HepG2 (cell line): ENCODE results near the gene FBF1. TPM values are rescaled to one million over a fixed set of nuclear protein-coding genes. Genes with fewer than 3 reads are reported as not detected.

ENCODE experiments used
- BRCA1 ChIP-seq: sonication (generic); formaldehyde crosslinking; IDR thresholded peaks from 2 replicates; pipeline ENCODE4 v1.4.0; 2020; ENCODE audit warnings: missing genetic modification reagents
- CAMTA2 ChIP-seq: sonication (generic); formaldehyde crosslinking; IDR thresholded peaks from 2 replicates; pipeline ENCODE4 v1.4.0; 2020; ENCODE audit warnings: mild to moderate bottlenecking, missing genetic modification reagents, borderline replicate concordance
- DRAP1 ChIP-seq: IDR thresholded peaks from 2 replicates; pipeline ENCODE4 v1.6.1; 2016; ENCODE audit warnings: missing genetic modification reagents, missing compliant biosample characterization
- HNF1A ChIP-seq, 2 experiments: sonication (generic) in 1 of 2; formaldehyde crosslinking in 1 of 2; IDR thresholded peaks; 2 replicates each; pipeline versions ENCODE4 v1.4.0 to v1.6.1; 2016 to 2020; ENCODE audit warnings: borderline replicate concordance in 1 of 2, low read depth in 1 of 2, mild to moderate bottlenecking in 1 of 2, missing genetic modification reagents in 1 of 2
- KAT8 ChIP-seq: IDR thresholded peaks from 2 replicates; pipeline ENCODE4 v1.6.1; 2016; ENCODE audit warnings: missing genetic modification reagents, missing compliant biosample characterization
- KMT2A ChIP-seq: sonication (generic); formaldehyde crosslinking; IDR thresholded peaks from 2 replicates; pipeline ENCODE4 v1.4.0; 2020; ENCODE audit warnings: missing genetic modification reagents
- MYPOP ChIP-seq: sonication (generic); formaldehyde crosslinking; IDR thresholded peaks from 2 replicates; pipeline ENCODE4 v1.8.1; 2023; ENCODE audit warnings: mild to moderate bottlenecking, moderate library complexity, missing genetic modification reagents
- RBM22 ChIP-seq: fragments of 200-400 bp; formaldehyde crosslinking; optimal IDR thresholded peaks from 2 replicates; pipeline ENCODE3; 2017; ENCODE audit warnings: mild to moderate bottlenecking, low read length, moderate library complexity
- RORA ChIP-seq: sonication (generic); formaldehyde crosslinking; IDR thresholded peaks from 2 replicates; pipeline ENCODE4 v1.5.0; 2020; ENCODE audit warnings: mild to moderate bottlenecking, missing genetic modification reagents, moderate library complexity
- SATB2 ChIP-seq: sonication (generic); formaldehyde crosslinking; IDR thresholded peaks from 2 replicates; pipeline ENCODE4 v1.5.0; 2020; ENCODE audit warnings: missing genetic modification reagents
- TERF1 ChIP-seq: sonication (generic); formaldehyde crosslinking; IDR thresholded peaks from 2 replicates; pipeline ENCODE4 v1.8.0; 2022; ENCODE audit warnings: mild to moderate bottlenecking, missing genetic modification reagents, moderate library complexity
- ZBTB26 ChIP-seq: IDR thresholded peaks from 2 replicates; pipeline ENCODE4 v1.6.1; 2016; ENCODE audit warnings: missing compliant biosample characterization, missing genetic modification reagents, borderline replicate concordance
- ZFP62 ChIP-seq: sonication (generic); formaldehyde crosslinking; IDR thresholded peaks from 2 replicates; pipeline ENCODE4 v1.4.0; 2020; ENCODE audit warnings: missing genetic modification reagents
- ZMYM4 ChIP-seq: sonication (generic); formaldehyde crosslinking; IDR thresholded peaks from 2 replicates; pipeline ENCODE4 v1.8.1; 2023; ENCODE audit warnings: mild to moderate bottlenecking, missing genetic modification reagents
- ZNF225 ChIP-seq: sonication (generic); formaldehyde crosslinking; IDR thresholded peaks from 2 replicates; pipeline ENCODE4 v1.4.0; 2020; ENCODE audit warnings: mild to moderate bottlenecking, missing genetic modification reagents
- ZNF232 ChIP-seq: sonication (generic); formaldehyde crosslinking; IDR thresholded peaks from 2 replicates; pipeline ENCODE4 v1.4.0; 2020; ENCODE audit warnings: missing genetic modification reagents, borderline replicate concordance
- ZNF414 ChIP-seq: sonication (generic); formaldehyde crosslinking; IDR thresholded peaks from 2 replicates; pipeline ENCODE4 v1.5.0; 2020; ENCODE audit warnings: missing genetic modification reagents
- ZNF510 ChIP-seq: sonication (generic); formaldehyde crosslinking; IDR thresholded peaks from 2 replicates; pipeline ENCODE4 v1.4.0; 2020; ENCODE audit warnings: low read depth, mild to moderate bottlenecking, missing genetic modification reagents
- ZNF703 ChIP-seq: sonication (generic); formaldehyde crosslinking; IDR thresholded peaks from 2 replicates; pipeline ENCODE4 v1.5.1; 2020; ENCODE audit warnings: missing genetic modification reagents, mild to moderate bottlenecking, moderate library complexity, borderline replicate concordance
- polyA plus RNA-seq, 8 experiments: library from polyadenylated mRNA; depleted of rRNA in 3 of 8; stranded (reverse) in 7 of 8; unstranded in 1 of 8; fragments of >200 nt; fragmentation: Illumina TruSeq in 4 of 8; extraction: Trizol in 4 of 8; gene quantifications; 2 replicates each; pipeline versions ENCODE4 v1.2.1 to v1.2.3, GENCODE V29; 2011 to 2016; ENCODE audit warnings: low read depth in 4 of 8, missing spikeins in 1 of 8, mixed read lengths in 1 of 8; ENCODE audit not compliant: insufficient read depth in 1 of 8
- total RNA-seq, 5 experiments: library from RNA; depleted of rRNA; stranded (reverse); fragments of >200 nt; fragmentation: Illumina TruSeq; extraction: Trizol; gene quantifications; 2 replicates each; pipeline ENCODE4 v1.2.3, GENCODE V29; 2016; ENCODE audit warnings: low read depth in 1 of 5

FBF1 gene
- total and polyA plus RNA-seq, 2 of the 13 experiments (the other 11 are each of a cell fraction or from before 2014, with no cell fraction given): 2.4 to 8.1 TPM

- TF ChIP-seq HNF1A (IDR thresholded peaks at IDR 0.05; ENCODE audit: low read depth): peak; percentile 26; the same call in 1 of the 2 replicates
- peak; percentile 68 for TF ChIP-seq HNF1A (CRISPR knock-in tag; IDR thresholded peaks at IDR 0.05; ENCODE audit: borderline replicate concordance)
- peak; percentile 65; the same call in 1 of the 2 replicates for TF ChIP-seq ZMYM4 (CRISPR knock-in tag)
- TF ChIP-seq ZNF703 (CRISPR knock-in tag): no peak; the same call in 1 of the 2 replicates
- TF ChIP-seq ZFP62 (CRISPR knock-in tag): peak; percentile 81; the same call in 1 of the 2 replicates
- TF ChIP-seq ZNF510 (CRISPR knock-in tag): no peak
- TF ChIP-seq DRAP1 (CRISPR knock-in tag): peak; percentile 68
- TF ChIP-seq KAT8: peak; percentile 90
- TF ChIP-seq KMT2A (CRISPR knock-in tag): peak; percentile 85
- TF ChIP-seq ZNF232: peak; percentile 92
- TF ChIP-seq RBM22: peak; percentile 100
- no peak for TF ChIP-seq RORA (CRISPR knock-in tag)
- TF ChIP-seq ZNF225 (CRISPR knock-in tag): peak; percentile 60; the same call in 1 of the 2 replicates
- peak; percentile 74; the same call in 1 of the 2 replicates for TF ChIP-seq MYPOP (CRISPR knock-in tag)
- TF ChIP-seq ZNF414 (CRISPR knock-in tag): peak; percentile 55; the same call in 1 of the 2 replicates
- no peak for TF ChIP-seq SATB2 (CRISPR knock-in tag)
- no peak for TF ChIP-seq TERF1
- peak; percentile 91 for TF ChIP-seq ZBTB26 (CRISPR knock-in tag)
- TF ChIP-seq CAMTA2 (CRISPR knock-in tag): peak; percentile 98; the same call in 1 of the 2 replicates
- TF ChIP-seq BRCA1 (CRISPR knock-in tag): peak; percentile 95
Observed at GRCh38 chr17:75940727-75941441, at the start of gene FBF1 (continued).
